GM21528 (cell line): ENCODE data around the gene CNNM4.
"Not testable (repeated sequence)": the region's sequence is repeated elsewhere in the genome, so short reads cannot be mapped to it uniquely, and the experiment has no call there.

Experiments used
- ATAC-seq: cut with Tn5 transposase; IDR thresholded peaks from one replicate; pipeline ENCODE4 v1.9.1; 2021; ENCODE audit warnings: mild to moderate bottlenecking, moderate library complexity; ENCODE audit not compliant: unreplicated experiment, low FRiP score

The CNNM4 gene

GRCh38 chr2:96788442-96789244, 27.9 kb downstream of the CNNM4 start:
- no peak for ATAC-seq

- no peak for ATAC-seq
These were observed 28.5 kb downstream of the CNNM4 start for GRCh38 chr2:96789245-96789617.

DNA sequence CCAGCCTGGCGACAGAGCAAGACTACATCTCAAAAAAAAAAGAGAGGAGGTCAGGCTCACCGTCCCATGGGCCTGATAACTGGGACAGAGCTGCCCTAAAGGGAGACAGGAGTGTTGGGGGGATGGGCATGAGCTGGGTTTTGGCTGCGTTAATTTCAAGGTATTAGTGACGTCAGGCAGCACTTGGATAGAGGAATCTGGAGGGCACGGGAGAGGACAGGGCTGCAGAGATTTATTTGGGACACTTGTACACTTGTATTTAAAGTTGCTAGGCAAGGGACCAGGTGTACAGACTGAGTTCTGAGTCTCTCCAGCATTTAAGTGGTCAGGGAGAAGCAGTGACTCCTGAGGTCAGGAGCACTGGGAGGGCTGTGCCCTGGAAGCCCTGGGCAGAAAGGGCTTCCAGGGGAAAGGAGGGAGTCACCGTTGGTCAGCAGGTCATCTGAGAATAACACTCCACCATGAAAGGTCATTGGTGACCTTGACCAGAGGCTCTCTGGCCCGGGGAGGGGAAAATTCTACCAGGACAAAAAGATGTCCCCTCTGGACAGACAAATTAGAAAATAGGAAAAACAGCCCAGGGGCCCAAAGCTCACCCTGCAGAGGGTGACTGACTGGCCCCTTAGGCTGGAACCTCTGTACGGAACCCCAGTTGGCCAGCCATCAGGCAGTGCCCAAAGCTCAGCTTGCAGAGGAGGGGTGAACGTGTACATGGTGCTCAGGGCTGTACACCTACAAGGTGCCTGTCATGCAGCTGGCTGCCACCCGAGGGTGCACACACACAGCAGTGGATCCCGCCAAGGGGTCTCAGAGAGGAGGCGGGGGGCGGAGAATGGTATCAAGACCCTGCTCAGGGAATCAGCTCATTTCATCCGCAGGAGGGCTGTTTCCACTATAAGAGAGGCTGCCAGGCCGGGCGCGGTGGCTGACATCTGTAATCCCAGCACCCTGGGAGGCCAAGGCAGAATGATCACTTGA, 32.4 kb downstream of the CNNM4 start:
- ATAC-seq = no peak

DNA sequence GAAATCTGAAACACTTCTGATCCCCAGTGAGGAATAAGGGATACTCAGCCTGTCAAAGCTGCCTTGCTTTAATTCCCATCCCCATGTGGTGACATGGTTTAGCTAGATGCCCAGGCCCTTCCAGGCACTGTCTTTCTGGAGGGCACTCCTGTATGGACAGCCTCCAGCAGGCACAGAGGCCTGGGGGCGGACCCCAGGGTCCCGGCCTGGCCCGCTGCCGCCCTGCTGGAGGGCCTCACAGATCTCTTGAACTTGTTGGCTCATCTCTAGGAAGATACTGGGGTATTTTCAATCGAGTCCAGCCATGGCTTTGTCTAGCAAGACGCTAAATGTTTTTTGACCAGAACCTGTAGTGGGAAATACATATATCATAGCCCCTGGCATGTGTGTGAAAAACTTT, 34.4 kb downstream of the CNNM4 start:
- no peak for ATAC-seq

GRCh38 chr2:96796497-96796896, 35.8 kb downstream of the CNNM4 start:
- ATAC-seq = not testable (repeated sequence)

DNA sequence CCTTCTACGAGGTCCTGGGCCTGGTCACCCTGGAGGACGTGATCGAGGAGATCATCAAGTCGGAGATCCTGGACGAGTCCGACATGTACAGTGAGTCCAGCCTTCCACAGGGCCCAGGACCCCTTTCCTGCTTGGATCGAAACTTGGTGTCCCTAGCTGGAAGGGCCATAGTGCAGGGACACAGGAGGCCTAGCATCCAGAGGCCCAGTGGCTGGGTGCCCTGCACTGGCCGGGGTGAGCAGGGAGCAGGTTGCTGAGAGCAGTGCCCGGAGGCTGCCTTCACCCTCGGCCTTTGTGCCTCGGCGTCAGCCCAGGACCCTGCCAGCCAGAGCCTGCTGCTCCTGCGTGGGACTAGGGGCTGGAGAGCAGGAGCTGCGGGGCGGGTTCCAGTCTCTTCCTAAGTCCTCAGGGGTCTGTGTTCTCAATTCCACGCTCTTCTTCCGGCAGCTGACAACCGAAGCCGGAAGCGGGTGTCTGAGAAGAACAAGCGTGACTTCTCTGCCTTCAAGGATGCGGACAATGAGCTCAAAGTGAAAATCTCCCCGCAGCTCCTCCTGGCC, 36.4 kb downstream of the CNNM4 start:
- no peak for ATAC-seq

DNA sequence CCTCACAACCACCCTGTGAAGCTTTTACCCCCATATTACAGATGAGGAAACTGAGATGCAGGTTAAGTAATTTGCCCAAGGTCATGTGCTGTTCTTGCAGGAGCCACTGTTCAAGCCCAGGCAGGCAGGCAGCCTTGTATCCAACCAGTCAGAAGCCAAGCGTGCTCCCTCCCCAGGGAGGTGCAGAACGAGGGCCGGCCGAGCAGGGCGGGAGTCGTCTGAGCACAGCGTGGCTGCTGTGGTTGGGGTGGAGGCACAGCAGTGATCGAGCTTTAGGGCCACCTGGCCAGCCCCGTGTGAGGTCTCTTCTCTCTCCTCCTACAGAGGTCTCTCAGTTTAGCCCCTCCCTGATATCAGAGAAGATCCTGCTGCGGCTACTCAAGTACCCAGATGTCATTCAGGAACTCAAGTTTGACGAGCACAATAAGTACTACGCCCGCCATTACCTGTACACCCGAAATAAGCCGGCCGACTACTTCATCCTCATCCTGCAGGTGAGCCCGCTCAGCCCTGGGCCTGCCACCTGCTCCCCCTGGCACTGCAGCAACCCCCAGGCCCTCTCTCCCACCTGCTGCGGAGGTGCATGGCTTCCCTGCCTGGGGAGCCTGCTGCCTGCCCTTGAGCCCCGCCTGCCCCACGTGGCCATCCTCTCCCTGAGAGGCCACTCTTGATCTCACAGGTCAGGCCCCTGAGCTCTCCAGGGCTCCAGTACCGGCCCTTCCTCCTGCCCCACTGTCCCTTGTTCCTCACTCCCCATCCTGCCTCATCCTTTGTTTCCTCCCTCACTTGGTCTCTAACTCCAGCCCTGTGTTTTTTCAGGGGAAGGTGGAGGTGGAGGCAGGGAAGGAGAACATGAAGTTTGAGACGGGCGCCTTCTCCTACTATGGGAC, 38.3 kb downstream of the CNNM4 start:
- no peak for ATAC-seq

DNA sequence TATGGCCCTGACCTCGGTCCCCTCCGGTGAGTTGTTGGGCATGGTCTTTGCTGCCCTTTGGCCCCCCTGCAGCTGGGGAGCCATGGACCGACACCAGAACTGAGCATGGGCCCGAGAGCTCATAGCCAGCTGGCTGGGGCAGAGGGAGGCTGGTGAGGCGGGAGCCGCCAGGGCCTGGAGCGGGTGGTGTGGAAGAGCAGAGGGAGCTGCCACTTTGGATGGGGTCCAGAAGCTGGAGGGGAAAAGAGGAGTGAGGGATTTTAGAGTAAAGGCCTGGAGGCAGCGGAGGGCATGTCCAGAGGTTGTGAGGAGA, 38.9 kb downstream of the CNNM4 start:
- no peak for ATAC-seq

- peak; percentile 16 for ATAC-seq
These were observed 39.6 kb downstream of the CNNM4 start for GRCh38 chr2:96800061-96801004.

- ATAC-seq = peak; percentile 75
These were observed 40.5 kb downstream of the CNNM4 start for GRCh38 chr2:96801005-96801785.

DNA sequence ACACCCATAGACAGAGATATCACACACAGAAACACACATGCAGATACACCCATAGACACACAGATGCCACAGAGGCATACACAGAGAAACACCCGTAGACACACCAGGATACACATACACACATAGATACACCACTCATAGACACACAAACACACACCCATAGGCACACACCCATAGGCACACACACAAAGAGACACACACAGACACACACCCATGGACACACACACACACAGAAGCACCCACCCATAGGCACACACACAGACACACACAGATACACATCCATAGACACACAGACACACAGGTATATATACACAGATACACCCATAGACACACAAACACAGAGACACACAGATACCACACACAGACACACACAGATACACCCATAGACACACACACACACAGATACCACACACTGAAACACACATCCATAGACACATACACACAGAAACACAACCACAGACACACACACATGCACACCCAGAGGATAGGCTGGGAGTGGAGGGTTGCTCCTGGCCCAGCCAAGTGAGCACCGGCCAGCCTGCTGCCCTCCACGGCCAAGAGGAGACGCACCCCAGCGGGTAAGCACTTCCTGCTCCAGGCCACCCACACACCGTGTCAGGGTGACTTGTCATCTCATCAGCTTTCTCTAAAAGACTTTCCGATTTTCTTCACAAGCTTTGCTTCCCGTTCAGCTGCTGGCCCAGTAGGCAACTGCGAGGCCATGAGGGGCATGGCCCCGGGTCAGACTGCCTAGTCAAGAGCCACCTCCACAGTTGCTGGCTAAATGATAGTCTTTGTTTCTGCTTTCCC, 41.3 kb downstream of the CNNM4 start:
- ATAC-seq = no peak

- ATAC-seq = no peak
These were observed 42.0 kb downstream of the CNNM4 start for GRCh38 chr2:96802721-96803120.

DNA sequence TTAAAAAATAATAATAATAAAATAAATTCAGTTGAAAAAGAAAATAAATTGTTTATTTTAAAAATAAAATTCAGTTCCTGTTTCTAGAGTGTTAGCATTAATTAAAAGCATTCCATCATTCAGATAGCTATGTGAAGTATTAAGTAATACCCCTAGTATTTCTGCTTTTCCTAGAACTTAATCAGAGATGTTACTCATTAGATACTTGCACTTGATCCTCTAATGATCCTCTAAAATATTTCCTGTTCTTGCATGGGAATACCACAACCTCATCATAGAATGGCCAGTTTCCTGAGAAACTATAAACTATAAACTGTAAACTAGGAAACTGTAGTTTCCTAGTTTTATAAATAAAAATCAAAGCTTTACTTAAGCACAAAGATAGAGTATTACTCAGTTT, 44.3 kb downstream of the CNNM4 start:
- ATAC-seq = no peak

GRCh38 chr2:96805946-96806345, 45.2 kb downstream of the CNNM4 start:
- ATAC-seq = not testable (repeated sequence)

- no peak for ATAC-seq
These were observed 45.9 kb downstream of the CNNM4 start for GRCh38 chr2:96806468-96807126.

- ATAC-seq = no peak
These were observed 46.4 kb downstream of the CNNM4 start for GRCh38 chr2:96807127-96807471.

DNA sequence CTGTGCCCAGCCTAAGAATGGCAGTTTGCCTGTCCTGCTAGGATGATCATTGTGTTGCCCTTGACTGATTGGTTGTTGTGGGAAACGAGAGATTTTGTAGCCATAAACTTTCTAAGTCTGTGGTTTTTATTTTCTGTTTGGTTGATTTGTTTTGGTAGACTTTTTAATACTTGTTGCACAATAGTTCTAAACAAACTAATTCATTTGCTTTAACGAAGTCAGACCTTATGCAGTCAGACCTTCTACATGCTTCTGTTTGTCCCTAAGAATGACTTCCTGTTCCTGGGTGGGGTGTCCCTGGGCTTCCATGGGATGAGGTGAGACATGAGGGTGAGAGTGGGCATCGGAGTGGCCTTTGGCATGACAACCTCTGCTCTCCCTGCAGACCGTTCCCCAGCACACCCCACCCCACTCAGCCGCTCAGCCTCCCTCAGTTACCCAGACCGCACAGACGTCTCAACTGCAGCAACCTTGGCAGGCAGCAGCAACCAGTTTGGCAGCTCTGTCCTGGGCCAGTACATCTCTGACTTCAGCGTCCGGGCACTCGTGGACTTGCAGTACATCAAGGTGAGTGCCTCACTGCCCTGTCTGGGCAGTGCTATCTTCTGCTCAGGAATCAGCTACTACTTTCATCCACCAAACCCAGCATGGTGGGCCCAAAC, 47.6 kb downstream of the CNNM4 start:
- no peak for ATAC-seq
